Measurements from ENCODE around the gene MAB21L3.

DNA sequence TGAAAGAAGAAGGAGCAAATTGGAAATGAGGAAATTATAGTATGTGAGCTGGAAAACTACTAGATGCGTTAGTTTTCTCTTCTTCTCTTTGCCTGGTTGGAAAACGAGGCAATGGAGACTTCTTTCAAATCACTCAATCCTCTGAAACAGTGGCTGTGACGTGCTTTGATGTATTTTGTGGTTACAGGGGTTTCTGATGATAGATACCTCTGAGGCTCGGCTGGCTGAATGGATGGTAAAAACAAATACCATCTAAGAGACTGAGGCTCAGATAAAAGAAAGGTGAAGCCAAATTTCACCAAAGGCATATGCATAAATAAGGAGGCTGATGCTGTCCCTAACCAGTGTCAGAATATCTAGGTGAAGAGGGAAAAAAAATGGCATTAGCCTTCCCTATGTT lies 15.1 kb downstream of the MAB21L3 start:
- TF ChIP-seq, protein P1, sequence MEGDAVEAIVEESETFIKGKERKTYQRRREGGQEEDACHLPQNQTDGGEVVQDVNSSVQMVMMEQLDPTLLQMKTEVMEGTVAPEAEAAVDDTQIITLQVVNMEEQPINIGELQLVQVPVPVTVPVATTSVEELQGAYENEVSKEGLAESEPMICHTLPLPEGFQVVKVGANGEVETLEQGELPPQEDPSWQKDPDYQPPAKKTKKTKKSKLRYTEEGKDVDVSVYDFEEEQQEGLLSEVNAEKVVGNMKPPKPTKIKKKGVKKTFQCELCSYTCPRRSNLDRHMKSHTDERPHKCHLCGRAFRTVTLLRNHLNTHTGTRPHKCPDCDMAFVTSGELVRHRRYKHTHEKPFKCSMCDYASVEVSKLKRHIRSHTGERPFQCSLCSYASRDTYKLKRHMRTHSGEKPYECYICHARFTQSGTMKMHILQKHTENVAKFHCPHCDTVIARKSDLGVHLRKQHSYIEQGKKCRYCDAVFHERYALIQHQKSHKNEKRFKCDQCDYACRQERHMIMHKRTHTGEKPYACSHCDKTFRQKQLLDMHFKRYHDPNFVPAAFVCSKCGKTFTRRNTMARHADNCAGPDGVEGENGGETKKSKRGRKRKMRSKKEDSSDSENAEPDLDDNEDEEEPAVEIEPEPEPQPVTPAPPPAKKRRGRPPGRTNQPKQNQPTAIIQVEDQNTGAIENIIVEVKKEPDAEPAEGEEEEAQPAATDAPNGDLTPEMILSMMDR (IDR thresholded peaks at IDR 0.05), result no peak
- no peak for TF ChIP-seq POLR2A (IDR thresholded peaks at IDR 0.05)

Data from heart left ventricle (tissue), 13 donors.